ENCODE measurements around the gene IDUA.

Gene IDUA

DNA sequence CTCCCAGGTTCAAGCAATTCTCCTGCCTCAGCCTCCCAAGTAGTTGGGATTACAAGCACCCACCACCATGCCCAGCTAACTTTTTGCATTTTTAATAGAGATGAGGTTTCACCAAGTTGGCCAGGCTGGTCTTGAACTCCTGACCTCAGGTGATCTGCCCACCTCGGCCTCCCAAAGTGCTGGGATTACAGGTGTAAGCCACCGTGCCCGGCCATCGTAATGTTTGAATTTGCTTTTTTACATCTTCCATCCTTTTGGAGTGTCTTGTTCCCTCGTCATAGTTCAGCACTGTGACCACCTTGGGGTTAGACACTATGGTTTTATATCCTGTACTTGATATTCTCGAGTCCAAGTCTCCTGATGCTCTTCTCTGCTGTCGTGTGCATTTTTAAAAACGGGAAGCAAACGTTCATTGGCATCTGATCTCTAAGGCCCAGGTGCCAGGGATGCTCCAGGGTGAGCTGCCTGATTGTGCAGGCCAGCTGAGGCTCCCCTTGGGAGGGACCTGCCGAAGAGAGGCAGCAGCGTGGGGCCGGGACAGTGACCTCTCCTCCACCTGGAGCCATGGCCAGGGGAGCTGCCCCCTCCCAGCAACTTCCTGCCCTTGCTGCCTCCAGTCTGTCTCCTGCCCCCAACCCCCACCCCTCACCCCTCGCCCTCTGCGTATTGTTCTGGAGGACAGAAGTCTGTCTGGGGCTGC lies 30.2 kb upstream of the IDUA start:
- no peak for DNase-seq (ENCODE audit: low spot score)

DNA sequence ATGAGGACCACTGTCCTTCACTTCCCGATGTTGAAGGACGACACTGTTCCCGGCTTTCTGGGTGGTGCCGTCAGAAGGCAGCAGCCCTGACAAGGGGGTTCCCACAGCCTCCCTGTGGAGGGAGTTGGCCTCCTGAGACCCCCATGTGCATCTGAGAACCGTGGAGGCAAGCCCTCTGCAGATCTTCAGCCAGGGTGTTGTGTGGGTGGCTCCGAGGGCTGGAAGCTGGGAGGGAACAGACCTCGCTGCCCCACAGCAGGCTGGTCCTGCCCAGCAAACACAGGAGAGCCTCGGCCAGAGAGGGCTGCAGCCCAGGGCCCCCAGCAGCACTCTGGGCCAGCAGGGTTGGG lies 29.6 kb upstream of the IDUA start:
- no peak for DNase-seq (ENCODE audit: low spot score)

- no peak for DNase-seq (ENCODE audit: low spot score)
These were observed 29.1 kb upstream of the IDUA start for GRCh38 chr4:957581-958313.

DNA sequence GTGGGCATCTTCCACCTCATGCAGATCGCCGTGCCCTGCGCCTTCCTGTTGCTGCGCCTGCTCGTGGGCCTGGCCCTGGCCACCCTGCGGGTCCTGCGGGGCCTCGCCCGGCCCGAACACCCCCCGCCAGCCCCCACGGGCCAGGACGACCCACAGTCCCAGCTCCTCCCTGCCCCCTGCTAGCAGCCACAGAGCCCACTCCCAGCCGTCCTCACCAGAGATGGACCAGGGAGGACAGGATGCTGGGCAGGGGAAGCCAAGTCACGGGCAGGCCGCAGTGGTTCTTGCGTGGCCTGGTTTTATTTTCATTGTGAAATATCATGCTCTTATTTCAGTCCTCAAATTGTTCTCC lies 28.6 kb upstream of the IDUA start:
- DNase-seq (ENCODE audit: low spot score), result no peak

- no peak for DNase-seq (ENCODE audit: low spot score)
These were observed 28.0 kb upstream of the IDUA start for GRCh38 chr4:958696-959337.

- no peak for DNase-seq (ENCODE audit: low spot score)
These were observed 27.3 kb upstream of the IDUA start for GRCh38 chr4:959338-960139.

DNA sequence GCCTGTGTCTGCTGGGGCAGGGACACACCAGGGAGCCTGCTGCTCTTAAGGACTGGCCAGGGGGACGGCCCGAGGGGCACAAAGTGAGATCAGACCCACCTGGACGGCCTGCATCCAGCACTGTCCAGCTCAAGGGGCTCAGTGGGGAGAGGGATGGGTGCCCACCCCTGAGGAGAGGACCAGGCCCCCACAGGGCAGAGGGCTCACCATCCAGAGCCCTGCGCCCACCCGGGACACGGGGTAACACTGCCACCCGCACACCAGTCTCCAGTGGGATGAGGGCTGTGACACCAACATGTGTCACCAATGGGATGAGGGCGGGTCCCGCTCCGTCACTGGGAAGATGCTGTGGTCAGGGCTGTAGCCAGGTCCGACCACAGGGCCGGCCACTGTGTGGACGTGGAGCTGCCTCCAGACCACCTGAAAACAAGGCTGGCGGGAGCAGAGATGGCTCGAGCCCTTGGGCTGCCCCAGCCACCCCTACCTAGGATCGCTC lies 26.7 kb upstream of the IDUA start:
- no peak for DNase-seq (ENCODE audit: low spot score)

- no peak for DNase-seq (ENCODE audit: low spot score)
These were observed 26.1 kb upstream of the IDUA start for GRCh38 chr4:960636-961350.

GRCh38 chr4:961351-962230 lies 25.3 kb upstream of the IDUA start:
- DNase-seq (ENCODE audit: low spot score), result peak; percentile 57

DNA sequence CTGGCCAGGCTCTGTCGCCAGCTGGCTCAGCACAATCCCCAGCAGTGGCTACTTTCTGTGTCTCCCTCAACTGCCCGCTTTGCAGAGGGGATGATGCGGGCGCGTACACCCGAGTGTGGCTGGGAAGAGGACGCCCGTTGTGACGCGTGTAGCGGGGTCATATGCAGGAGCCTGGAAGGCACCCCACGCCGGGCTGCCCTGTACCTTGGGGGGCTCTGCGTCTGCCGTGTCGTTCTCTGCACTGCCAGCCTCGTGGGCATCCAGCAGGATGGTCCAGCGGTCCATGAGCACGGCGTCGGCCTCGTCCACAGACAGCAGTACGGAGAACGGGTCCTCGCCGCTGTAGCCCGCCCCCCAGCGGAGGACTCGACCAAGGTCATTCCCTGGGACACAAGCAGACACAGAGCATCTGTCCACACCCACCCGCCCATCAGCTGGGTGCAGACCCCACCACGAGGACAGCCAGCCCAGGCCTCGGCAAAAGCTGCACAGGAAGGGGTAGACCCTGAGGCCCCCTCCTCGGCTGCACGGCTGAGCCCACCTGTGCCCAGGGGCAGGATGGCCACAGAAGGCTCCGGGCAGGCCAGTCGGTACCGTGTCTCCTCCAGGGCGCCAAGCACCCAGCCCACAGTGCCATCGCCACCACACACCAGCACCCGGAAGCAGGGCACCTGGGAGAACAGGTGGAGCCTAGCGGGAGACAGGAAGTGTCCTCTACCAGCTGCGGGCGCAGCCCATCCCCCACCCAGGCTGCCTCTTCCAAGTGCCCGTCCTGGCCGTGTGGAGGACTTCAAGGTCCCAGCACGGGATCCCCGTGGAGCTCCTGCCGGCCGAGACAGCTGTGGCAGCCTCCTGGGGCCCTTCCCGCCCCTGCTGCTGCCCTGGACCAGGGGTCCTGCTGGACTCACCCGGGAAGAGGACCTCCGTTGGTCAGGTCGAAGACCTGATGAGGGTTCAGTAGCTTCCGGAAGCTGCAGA lies 24.3 kb upstream of the IDUA start:
- peak; percentile 21 for DNase-seq (ENCODE audit: low spot score)

- no peak for DNase-seq (ENCODE audit: low spot score)
These were observed 23.3 kb upstream of the IDUA start for GRCh38 chr4:963276-964225.

DNA sequence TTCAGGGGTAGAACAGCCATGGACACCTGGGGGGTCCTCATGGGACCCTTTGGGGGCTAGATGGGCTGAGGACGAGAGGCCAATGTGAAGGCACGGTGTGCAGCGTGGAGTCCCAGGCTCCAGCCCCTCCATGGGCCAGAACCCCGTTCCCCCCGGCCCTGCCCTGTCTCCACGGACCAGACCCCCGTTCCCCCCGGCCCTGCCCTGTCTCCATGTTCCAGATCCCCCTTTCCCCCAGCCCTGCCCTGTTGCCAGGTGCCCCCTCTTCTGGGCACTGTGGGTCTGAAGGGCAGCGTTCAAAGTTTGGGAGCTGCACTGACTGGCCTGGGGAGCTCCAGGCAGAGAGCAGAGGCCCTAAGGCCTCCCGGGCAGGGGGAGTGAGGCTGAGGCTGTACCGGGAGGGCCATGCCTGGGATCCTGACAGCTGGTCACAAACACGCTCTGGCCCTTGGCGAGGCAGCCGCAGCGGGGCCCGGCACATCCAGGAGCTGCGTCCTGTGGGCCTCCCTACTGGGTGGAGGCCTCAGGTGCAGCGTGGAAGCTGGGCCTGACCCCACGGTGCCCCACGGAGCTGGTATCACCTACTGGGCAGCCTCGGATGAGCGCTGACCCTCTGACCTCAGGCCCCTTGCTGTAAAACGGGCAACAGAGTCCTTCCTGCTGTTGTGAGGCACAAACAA lies 22.4 kb upstream of the IDUA start:
- no peak for DNase-seq (ENCODE audit: low spot score)

GRCh38 chr4:965048-965765 lies 21.6 kb upstream of the IDUA start:
- DNase-seq (ENCODE audit: low spot score), result no peak

DNA sequence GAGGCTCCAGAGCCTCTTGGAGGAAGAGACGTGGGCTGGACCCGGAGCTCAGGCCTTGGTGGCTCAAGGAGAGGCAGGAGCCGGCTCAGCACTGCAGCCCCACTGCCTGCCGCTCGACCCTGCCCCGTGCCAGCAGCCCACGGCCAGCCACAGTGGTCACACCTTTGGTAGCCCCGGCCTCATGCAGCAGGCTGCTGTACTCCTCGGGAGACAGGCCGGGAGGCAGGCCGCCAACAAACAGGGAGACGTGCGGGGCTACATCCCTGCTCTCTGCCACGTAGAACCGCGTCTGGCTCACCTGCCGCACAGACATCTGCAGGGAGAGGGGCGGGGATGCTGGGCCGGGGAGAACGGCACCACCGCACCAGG lies 21.1 kb upstream of the IDUA start:
- no peak for DNase-seq (ENCODE audit: low spot score)

DNA sequence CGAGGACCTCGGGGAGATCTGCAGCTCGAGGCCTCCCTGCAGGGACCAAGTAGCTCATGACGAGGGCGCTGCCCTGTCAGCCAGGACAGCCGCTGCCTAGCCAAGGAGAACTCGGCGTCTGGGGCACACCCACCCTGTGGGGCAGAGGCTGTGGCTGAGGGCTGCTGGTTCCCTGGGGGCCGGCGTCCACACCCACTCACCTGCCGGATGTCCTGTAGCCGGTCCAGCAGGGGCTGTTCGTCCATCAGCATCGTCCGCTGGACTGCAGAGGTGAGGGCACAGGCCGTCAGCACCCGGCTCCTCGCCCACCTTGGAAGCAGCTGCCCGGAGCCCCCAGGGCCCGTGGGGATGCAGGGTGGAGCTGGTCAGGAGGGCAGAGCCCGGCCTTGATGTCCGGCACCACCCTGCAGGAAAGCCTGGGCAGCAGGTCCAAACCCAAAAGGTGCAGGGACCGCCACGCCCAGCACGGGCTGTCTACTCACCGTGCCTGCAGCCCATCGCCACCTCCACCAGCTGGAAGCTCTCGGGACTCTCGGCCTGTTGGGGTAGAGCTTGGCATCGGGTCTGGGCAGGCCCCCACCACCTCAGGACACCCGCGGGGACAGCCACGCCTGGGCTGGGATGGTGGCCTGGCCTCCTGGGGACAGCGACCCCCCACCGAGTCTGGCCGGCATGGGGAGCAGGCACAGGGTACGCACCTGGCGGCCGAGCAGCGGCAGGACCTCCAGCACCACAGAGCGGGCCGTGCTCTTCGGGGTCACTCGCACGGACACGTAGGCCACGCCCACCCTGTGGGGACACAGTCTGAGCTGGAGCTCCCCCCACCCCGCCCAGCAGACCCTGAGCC lies 20.4 kb upstream of the IDUA start:
- DNase-seq (ENCODE audit: low spot score), result no peak

Measured in SW480 (cell line).